ENCODE data around the gene TMEM200C.

The TMEM200C gene

DNA sequence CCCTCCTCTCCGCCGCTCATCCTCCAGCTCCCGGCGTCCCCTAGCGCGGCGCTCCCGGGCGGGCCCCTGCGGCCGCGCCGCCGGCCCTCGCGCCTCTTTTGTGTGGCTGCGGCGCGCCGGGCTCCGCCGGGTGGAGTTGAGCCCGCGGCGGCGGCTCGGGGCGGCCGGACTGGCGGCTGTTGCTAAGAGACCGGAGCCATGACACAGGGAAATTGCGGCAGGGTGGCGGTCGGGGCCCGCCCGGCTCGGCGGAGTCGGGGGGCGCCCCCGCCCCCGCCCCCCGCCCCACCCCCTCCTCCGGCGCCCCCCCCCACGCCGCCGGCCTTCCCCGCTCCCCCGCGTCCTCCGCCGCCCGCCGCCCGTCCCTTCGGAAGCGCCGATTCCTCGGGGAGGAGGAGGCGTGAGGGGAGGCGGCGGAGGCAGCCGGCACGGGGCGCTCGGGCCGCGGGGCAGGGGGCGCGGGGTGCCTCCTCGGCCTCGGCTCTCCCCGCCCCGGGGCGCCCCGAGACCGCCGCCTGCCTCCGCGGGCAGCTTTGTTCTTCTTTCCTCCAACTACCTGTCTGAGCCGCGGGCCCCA lies at the start of gene TMEM200C:
TMEM200C (minus strand) TSS at position 224 of the 577 bp plus-strand sequence. CDS start 3,459 bp downstream, outside the sequence.
- Mint-ChIP-seq H3K4me1 (peaks cover 12% of the 10 kb centered on the region), H3K27me3 (peaks cover 59% of the 10 kb centered on the region), H3K36me3 (no peaks in the 10 kb centered on the region), H3K4me3 (peak within 1 kb of the TSS; percentile 79), H3K27ac (no peak within 1 kb of the TSS), H3K9me3 (no peaks in the 10 kb centered on the region)

DNA sequence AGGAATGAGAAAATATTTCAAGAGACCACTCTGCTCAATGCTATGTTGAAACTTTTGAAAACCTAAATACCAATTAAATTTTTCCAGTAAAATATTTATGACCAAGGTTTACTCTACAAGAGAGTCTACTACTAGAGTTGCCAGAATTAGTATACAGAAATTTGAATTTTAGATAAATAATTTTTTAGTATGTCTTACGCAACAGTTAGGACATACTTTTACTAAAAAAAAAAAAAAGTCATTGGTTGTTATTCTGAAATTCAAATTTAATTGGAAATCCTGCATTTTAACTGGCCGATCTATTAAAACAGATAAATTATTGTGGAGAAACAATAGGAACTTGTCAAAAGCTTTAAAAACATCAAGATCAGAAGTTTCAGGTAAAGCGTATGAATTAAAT lies 49.1 kb upstream of the TMEM200C start:
- H3K4me1 Mint-ChIP-seq = no peaks in the 10 kb centered on the region
- H3K9me3 Mint-ChIP-seq = no peaks in the 10 kb centered on the region
- H3K27ac Mint-ChIP-seq = no peak overlapping the region
- no peak overlapping the region for H3K4me3 Mint-ChIP-seq
- peaks cover 3% of the 10 kb centered on the region for H3K27me3 Mint-ChIP-seq
- H3K36me3 Mint-ChIP-seq = no peaks in the 10 kb centered on the region

DNA sequence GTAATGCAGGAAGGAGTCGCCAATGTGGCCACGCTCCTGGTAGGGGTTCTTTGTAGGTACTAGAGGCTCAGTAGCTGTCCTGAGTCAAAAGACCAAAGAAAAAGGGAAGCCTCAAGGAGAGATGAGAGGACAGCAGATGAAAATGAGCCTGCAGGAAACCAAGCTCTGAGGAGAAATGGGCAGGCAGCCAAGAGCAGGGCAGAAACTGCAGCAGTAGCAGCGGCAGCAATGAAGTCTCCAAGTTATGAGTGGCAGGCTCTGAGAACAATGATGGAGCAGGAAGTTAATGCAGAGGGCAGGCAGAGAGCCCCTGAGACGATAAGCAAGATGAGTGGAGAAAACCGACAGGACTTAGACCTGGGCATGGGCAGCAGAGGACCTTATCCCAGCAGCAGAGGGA lies 48.2 kb upstream of the TMEM200C start:
- Mint-ChIP-seq H3K9me3 (no peaks in the 10 kb centered on the region), H3K27me3 (peaks cover 3% of the 10 kb centered on the region), H3K4me3 (no peak overlapping the region), H3K27ac (no peak overlapping the region), H3K36me3 (no peaks in the 10 kb centered on the region), H3K4me1 (no peaks in the 10 kb centered on the region)

DNA sequence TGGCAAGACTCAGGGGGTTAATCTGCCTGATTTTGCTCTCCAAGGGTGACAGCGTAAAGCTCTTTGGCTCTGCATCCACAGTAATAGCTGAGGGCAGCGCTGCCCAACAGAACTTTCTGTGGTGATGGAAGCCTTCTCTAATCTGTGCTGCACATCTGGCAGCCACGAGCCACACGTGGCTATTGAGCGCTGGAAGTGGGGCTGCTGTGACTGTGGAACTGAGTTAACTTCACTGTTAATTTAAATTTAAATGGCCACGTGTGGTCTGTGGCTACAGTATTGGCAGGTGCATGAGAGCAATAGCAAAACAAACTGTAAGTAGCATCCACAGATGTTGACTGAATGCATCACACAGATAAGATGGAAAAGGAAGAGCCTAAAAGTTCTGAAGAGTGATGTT lies 47.3 kb upstream of the TMEM200C start:
- Mint-ChIP-seq H3K4me1 (no peaks in the 10 kb centered on the region), H3K9me3 (no peaks in the 10 kb centered on the region), H3K36me3 (no peaks in the 10 kb centered on the region), H3K4me3 (no peak overlapping the region), H3K27ac (no peak overlapping the region), H3K27me3 (peaks cover 3% of the 10 kb centered on the region)

DNA sequence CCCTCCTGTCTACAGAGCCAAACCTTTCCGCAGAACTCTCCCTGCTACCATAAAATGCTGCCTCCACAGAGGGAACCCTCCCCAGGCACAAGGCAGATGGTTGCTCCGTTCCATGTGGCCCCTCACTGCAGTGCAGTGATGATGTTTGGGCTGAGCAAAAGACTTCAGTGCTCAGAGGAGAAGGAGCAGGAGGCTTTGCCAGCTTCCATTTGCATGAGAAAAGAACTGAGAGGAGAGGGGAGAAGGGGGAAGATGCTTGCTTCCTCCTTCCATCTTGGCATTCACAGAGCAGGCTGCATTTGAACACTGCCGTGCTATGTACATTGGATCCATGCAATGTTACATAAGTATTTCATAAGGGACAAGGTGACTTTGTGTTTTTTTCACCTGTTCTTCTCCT lies 46.6 kb upstream of the TMEM200C start:
- H3K4me1 Mint-ChIP-seq = no peaks in the 10 kb centered on the region
- no peaks in the 10 kb centered on the region for H3K9me3 Mint-ChIP-seq
- no peaks in the 10 kb centered on the region for H3K36me3 Mint-ChIP-seq
- peaks cover 3% of the 10 kb centered on the region for H3K27me3 Mint-ChIP-seq
- no peak overlapping the region for H3K27ac Mint-ChIP-seq
- H3K4me3 Mint-ChIP-seq = no peak overlapping the region

DNA sequence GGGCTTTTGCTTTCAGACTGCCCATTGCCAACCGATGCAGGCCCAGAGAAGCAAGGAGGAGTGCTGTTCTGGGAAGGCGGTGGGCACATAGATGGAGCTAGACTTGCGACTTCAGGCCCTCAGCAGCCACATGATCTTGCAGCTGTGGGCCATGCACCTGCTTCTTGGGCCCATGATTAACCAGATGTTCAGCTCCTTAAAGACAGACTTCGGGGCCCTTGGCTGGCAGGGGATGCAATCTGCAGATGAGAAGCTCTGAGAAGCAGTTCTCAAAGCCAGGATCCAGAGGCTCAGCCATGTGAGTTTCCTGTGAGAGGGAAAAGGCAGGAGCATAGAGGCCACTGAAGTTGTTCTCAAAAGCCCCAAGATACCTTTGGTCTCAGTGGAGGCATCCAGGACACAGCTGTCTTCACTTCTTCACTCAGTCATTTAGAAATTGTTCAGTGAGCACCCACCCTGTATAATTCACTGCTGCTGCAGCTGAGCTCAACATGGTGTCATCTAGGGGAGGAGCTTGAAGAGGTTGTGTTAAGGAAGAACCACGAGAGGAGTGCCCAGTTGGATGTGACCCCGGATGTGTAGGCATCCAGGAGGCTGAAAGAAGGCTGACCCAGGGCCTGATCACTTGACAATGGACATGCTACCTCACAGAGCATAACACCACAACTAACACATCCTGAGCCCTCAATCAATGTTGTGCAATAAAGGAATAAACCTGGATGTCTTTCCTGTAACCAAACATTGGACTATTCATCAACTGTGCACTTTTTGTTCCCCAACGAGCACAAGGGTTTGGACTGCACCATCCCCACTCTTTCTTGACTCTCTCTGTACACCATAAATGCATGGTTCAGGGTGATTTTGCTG lies 44.7 kb upstream of the TMEM200C start:
- Mint-ChIP-seq H3K27ac (no peak overlapping the region), H3K36me3 (no peaks in the 10 kb centered on the region), H3K9me3 (no peaks in the 10 kb centered on the region), H3K27me3 (peaks cover 2% of the 10 kb centered on the region), H3K4me3 (no peak overlapping the region), H3K4me1 (no peaks in the 10 kb centered on the region)

DNA sequence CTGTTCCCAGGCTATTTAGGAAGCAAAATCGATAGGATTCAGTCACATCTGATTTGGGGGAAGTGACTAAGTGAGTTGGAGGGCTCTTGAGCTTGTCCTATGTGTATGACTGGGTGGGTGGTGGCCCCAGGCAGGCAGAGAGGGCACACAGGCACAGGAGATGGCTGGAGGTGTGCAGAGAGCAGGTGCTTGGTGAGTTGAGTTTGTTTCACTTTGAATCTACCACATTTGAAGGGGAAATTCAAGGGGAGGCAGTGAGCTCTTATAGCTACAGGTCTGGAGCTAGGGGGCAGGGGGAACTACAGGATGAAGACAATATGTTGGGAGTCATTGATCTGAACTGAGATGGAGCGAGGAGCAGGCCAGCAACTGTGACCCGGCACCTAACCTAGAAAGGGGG lies 42.5 kb upstream of the TMEM200C start:
- peaks cover 6% of the 10 kb centered on the region for H3K27me3 Mint-ChIP-seq
- no peak overlapping the region for H3K4me3 Mint-ChIP-seq
- no peaks in the 10 kb centered on the region for H3K4me1 Mint-ChIP-seq
- no peak overlapping the region for H3K27ac Mint-ChIP-seq
- H3K36me3 Mint-ChIP-seq = no peaks in the 10 kb centered on the region
- H3K9me3 Mint-ChIP-seq = no peaks in the 10 kb centered on the region

DNA sequence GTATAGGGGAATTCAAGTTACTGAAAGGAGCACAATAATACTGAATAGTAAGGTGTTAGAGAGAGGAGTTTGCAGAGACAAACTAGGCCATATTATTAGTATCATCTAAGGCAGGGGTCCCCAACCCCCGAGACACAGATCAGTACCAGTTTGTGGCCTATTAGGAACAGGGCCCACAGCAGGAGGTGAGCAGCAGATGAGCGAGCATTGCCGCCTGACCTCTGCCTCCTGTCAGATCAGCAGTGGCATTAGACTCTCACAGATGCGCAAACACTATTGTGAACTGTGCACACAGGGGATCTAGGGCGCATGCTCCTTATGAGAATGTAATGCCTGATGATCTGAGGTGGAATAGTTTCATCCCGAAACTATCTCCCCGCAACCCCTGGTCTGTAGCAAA lies 41.8 kb upstream of the TMEM200C start:
- Mint-ChIP-seq H3K4me1 (no peaks in the 10 kb centered on the region), H3K27me3 (peaks cover 6% of the 10 kb centered on the region), H3K4me3 (no peak overlapping the region), H3K27ac (no peak overlapping the region), H3K9me3 (no peaks in the 10 kb centered on the region), H3K36me3 (no peaks in the 10 kb centered on the region)

DNA sequence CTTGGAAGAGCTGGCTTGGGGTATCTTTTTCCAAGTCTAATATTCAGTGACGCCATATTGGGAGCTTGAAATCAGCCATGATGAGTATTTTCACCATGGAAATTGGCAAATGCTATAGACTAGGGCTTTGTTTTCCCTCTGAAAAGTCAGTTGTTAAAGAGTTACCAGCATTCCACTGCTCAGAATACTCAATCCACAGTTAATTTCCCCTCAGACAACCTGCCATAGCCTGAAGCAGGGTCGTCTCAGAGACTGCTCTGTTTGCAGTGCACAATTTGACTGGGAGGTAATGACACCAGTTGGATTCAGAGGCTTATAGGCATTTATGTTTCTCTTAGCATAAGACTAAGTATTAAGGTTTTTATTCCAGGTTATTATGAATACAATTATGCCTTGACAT lies 35.5 kb upstream of the TMEM200C start:
- Mint-ChIP-seq H3K27me3 (peaks cover 6% of the 10 kb centered on the region), H3K27ac (no peak overlapping the region), H3K9me3 (peaks cover 12% of the 10 kb centered on the region), H3K36me3 (no peaks in the 10 kb centered on the region), H3K4me1 (no peaks in the 10 kb centered on the region), H3K4me3 (no peak overlapping the region)

DNA sequence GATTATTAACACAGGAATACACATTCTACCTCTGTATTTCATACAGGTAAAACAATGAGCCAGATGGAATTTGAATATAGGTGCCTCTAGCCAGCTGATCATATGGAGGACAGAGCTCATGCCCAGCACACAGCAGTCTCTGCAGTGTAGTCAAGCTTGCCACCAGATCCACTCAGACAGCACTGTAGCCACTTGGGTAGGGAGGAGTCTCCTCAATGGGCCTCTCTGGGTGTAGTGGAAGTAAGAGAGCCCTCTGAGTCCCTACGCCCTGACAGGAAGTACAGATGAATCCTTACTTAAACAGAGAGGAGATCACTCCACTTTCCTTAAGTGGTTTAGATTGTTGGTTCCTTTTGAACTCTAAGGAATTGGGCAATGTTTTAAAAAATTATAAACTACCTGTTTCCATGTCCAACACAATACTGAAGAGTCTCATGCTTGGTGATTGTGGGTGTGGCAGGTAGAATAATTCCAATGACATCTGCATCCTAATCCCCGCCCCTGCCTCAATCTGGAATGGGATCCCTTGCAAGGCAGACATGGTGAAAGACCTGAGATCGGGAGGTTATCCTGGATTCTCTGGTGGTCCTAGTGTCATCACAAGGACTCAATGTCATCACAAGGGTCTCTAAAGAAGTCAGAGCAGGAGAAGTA lies 23.0 kb upstream of the TMEM200C start:
- H3K9me3 Mint-ChIP-seq = no peaks in the 10 kb centered on the region

DNA sequence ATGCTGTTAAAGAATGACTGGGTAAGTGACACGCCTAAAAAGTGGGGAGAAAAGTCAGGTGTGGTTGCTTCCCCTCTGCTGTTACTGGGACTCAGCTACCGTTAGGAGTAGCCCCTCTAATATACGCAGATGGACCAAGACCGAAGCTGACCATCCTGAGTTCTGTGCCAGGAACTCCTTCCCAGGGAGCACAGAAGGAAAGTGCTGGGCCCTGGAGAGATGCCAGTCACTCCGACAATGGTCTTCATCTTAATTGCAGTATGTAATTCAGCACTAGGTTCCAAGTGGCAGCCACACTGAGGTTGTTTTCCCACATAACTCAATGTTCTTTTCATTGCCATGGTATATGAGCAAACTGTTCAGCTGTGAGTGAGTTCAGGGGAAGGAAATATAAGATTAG lies 19.6 kb upstream of the TMEM200C start:
- peaks cover 8% of the 10 kb centered on the region for H3K27me3 Mint-ChIP-seq
- H3K4me3 Mint-ChIP-seq = no peak overlapping the region
- no peaks in the 10 kb centered on the region for H3K4me1 Mint-ChIP-seq
- H3K9me3 Mint-ChIP-seq = no peaks in the 10 kb centered on the region
- H3K36me3 Mint-ChIP-seq = no peaks in the 10 kb centered on the region
- no peak overlapping the region for H3K27ac Mint-ChIP-seq

More for the DNA sequence above, 23.0 kb upstream of the TMEM200C start:
- H3K36me3 Mint-ChIP-seq = no peaks in the 10 kb centered on the region
- H3K27ac Mint-ChIP-seq = no peak overlapping the region
- no peak overlapping the region for H3K4me3 Mint-ChIP-seq
- peaks cover 5% of the 10 kb centered on the region for H3K27me3 Mint-ChIP-seq
- H3K4me1 Mint-ChIP-seq = no peaks in the 10 kb centered on the region

DNA sequence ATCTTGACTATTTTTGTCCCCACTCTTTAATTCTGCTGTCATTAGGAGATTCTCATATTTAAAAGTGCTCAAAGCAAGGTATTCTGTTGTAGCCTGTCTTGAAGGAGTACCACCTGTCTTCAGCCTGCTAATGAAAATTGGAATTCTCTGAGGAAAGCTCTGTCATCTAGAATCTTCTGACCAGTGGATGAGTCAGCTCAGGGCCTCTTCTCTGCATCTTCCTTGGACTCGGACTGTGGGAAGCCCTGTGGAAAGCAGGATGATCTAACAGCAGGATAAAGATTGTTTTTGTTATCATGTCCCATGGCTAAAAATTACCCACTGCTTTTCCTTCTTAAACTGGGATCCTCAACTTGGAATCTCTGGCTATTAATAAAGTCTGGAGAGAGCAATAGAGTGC lies 18.7 kb upstream of the TMEM200C start:
- no peaks in the 10 kb centered on the region for H3K9me3 Mint-ChIP-seq
- no peaks in the 10 kb centered on the region for H3K36me3 Mint-ChIP-seq
- no peaks in the 10 kb centered on the region for H3K4me1 Mint-ChIP-seq
- peaks cover 6% of the 10 kb centered on the region for H3K27me3 Mint-ChIP-seq
- H3K4me3 Mint-ChIP-seq = no peak overlapping the region
- H3K27ac Mint-ChIP-seq = no peak overlapping the region

DNA sequence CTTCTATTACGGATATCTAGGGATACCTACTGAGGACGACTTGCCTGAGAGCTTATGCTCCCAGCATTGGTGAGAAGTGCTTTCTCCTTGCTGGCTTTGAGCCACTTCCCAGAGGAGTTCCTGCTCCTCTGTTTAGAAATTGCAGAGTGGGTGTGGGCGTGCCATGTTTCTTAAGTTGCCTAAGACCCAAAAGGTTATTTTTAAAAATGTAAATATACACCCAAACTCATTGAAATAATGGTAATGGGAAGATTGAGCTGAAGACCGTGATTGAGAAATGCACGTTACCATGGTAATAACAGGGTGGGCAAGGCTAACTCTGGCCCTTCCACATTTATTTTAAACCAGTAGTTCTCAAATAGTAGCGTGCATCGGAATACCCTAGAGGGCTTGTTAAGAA lies 17.2 kb upstream of the TMEM200C start:
- H3K27me3 Mint-ChIP-seq = peaks cover 6% of the 10 kb centered on the region
- no peaks in the 10 kb centered on the region for H3K9me3 Mint-ChIP-seq
- H3K36me3 Mint-ChIP-seq = no peaks in the 10 kb centered on the region
- no peak overlapping the region for H3K27ac Mint-ChIP-seq
- H3K4me3 Mint-ChIP-seq = no peak overlapping the region
- no peaks in the 10 kb centered on the region for H3K4me1 Mint-ChIP-seq

DNA sequence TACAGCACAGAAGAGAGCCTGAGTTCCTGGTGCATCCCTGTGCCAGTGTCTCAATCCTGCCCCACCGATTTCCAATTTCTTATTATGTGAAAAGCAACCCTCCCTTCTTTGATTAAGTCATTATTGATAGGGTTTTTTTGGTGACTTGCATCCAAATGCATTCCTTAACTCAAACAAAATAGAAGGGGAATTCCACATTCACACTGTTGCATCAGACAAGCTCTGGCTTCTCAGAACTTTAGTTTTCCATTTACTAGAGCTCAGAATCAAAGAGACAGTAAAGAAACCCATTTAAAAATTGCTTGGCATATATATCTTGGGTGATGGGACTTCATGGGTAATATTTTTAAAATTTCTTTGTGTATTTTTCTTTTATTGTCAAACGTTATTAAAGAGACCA lies 13.8 kb upstream of the TMEM200C start:
- no peak overlapping the region for H3K27ac Mint-ChIP-seq

DNA sequence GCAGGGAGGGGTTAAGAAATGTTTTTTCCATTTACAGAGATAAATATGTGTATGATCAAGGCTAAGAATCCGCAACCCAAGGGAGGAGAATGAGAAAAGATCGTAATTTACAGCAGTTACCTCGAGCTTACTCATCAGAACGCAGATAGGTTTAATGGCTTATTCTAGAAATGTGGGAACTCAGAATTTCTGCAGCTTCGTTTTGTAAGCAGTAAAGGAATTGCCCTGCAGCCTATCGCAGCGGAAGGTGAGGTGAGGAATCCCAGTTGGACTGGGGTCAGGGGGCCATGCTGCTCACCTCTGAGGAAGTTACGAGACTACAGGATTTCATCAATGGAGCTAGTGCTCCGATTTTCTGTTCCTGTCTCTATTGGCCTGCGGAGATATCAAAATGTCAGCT lies 8.1 kb upstream of the TMEM200C start:
- no peaks in the 10 kb centered on the region for H3K36me3 Mint-ChIP-seq
- H3K9me3 Mint-ChIP-seq = peaks cover 6% of the 10 kb centered on the region
- no peaks in the 10 kb centered on the region for H3K4me1 Mint-ChIP-seq
- H3K27ac Mint-ChIP-seq = no peak overlapping the region
- H3K4me3 Mint-ChIP-seq = no peak overlapping the region
- peaks cover 48% of the 10 kb centered on the region for H3K27me3 Mint-ChIP-seq

More for the DNA sequence above, 13.8 kb upstream of the TMEM200C start:
- peaks cover 16% of the 10 kb centered on the region for H3K27me3 Mint-ChIP-seq
- peaks cover 6% of the 10 kb centered on the region for H3K9me3 Mint-ChIP-seq
- no peaks in the 10 kb centered on the region for H3K4me1 Mint-ChIP-seq
- no peaks in the 10 kb centered on the region for H3K36me3 Mint-ChIP-seq
- no peak overlapping the region for H3K4me3 Mint-ChIP-seq

DNA sequence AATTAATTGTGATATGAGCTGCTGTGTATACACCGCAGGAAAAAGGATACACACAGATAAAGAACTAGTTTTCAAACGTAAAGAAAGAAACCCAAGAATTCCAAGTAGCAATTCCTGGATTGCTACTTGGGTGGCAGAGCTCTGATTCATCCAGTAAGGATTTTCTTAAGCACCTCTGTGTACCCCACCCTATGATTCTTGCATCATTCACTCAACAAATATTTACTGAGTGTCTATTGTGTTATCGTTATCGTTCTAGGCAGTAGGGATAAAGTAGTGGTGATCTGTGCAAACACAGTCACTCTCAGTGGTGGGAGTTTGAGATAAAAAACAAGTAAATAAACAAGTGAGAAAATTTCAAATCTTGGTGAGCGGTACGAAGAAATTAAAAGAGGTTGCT lies 4.9 kb upstream of the TMEM200C start:
- Mint-ChIP-seq H3K27ac (no peak overlapping the region), H3K4me1 (no peaks in the 10 kb centered on the region), H3K9me3 (peaks cover 6% of the 10 kb centered on the region), H3K27me3 (peaks cover 60% of the 10 kb centered on the region), H3K4me3 (no peak overlapping the region), H3K36me3 (no peaks in the 10 kb centered on the region)

All from activated naive CD4-positive, alpha-beta T cell treated with anti-CD3 and anti-CD28 coated beads, Interleukin-2, amount 50 U/mL, for 24 hours (primary cell).